ENCODE results near the gene VPS9D1.
"Not testable (repeated sequence)": the region's sequence is repeated elsewhere in the genome, so short reads cannot be mapped to it uniquely, and the experiment has no call there.

Gene VPS9D1

GRCh38 chr16:89693931-89694783 is 26.5 kb downstream of the VPS9D1 start:
- DNase-seq (ENCODE audit: low read depth): no peak

GRCh38 chr16:89693289-89693731 is 27.4 kb downstream of the VPS9D1 start:
- no peak for DNase-seq (ENCODE audit: low read depth)

- no peak for DNase-seq (ENCODE audit: low read depth)
These were observed 28.6 kb downstream of the VPS9D1 start for GRCh38 chr16:89691986-89692569.

- no peak for DNase-seq (ENCODE audit: low read depth)
These were observed 29.3 kb downstream of the VPS9D1 start for GRCh38 chr16:89691231-89691985.

- DNase-seq (ENCODE audit: low read depth): no peak
These were observed 30.3 kb downstream of the VPS9D1 start for GRCh38 chr16:89690392-89690901.

- DNase-seq (ENCODE audit: low read depth): not testable (repeated sequence)
These were observed 31.1 kb downstream of the VPS9D1 start for GRCh38 chr16:89689621-89690020.

GRCh38 chr16:89689142-89689541 is 31.6 kb downstream of the VPS9D1 start:
- DNase-seq (ENCODE audit: low read depth): no peak

- DNase-seq (ENCODE audit: low read depth): no peak
These were observed 32.3 kb downstream of the VPS9D1 start for GRCh38 chr16:89688395-89688794.

GRCh38 chr16:89687092-89687940 is 33.4 kb downstream of the VPS9D1 start:
- no peak for DNase-seq (ENCODE audit: low read depth)

GRCh38 chr16:89686520-89687091 is 34.1 kb downstream of the VPS9D1 start, which contains the start of gene CDK10:
Gene CDK10, plus strand, starts transcription at chr16:89686689. Its CDS starts 22 bp downstream, at chr16:89686711.
- peak; percentile 77 for DNase-seq (ENCODE audit: low read depth)

- DNase-seq (ENCODE audit: low read depth): no peak
These were observed 34.8 kb downstream of the VPS9D1 start for GRCh38 chr16:89685916-89686315.

- no peak for DNase-seq (ENCODE audit: low read depth)
These were observed 42.4 kb downstream of the VPS9D1 start for GRCh38 chr16:89678258-89678657.

- no peak for DNase-seq (ENCODE audit: low read depth)
These were observed 48.3 kb downstream of the VPS9D1 start for GRCh38 chr16:89672177-89672941.

- DNase-seq (ENCODE audit: low read depth): not testable (repeated sequence)
These were observed 49.1 kb downstream of the VPS9D1 start for GRCh38 chr16:89671565-89671964.

GRCh38 chr16:89670496-89671431 is 49.9 kb downstream of the VPS9D1 start:
- DNase-seq (ENCODE audit: low read depth): no peak

- DNase-seq (ENCODE audit: low read depth): no peak
These were observed 50.9 kb downstream of the VPS9D1 start for GRCh38 chr16:89669755-89670154.

- DNase-seq (ENCODE audit: low read depth): no peak
These were observed 51.9 kb downstream of the VPS9D1 start for GRCh38 chr16:89668790-89669158.

- DNase-seq (ENCODE audit: low read depth): no peak
These were observed 53.1 kb downstream of the VPS9D1 start for GRCh38 chr16:89667633-89668032.

GRCh38 chr16:89667000-89667399 is 53.7 kb downstream of the VPS9D1 start:
- not testable (repeated sequence) for DNase-seq (ENCODE audit: low read depth)
